ENCODE measurements around the gene IRS1. TPM values are rescaled to one million over a fixed set of nuclear protein-coding genes. Genes with fewer than 3 reads are reported as not detected.
"Not testable (repeated sequence)": the region's sequence is repeated elsewhere in the genome, so short reads cannot be mapped to it uniquely, and the experiment has no call there.

The IRS1 gene
- total RNA-seq, 1 experiment from 2014 or later: 15.0 TPM

DNA sequence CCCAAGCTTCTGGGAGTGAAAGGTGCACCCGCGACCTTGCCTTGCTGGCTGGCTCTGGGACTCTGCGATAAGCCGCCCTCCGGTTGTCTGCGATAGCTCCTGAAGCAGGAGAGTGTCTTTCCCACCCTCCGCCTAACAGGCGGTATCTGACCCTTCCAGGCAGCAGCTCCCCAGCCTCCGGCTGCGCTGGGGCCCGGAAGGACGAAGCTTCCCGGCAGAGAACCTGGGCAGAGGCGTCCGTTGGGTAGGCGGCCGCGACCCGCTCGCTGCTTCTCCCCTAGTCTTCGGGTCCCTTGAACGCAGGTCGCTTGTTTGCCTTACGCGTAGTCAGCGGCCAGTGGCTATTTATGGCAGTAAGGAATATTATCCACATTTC lies 35.8 kb upstream of the IRS1 start:
- Histone ChIP-seq H2BK20ac (ENCODE audit: low read depth, low read length, poor library complexity, severe bottlenecking) (no peak overlapping the region), H4K91ac (ENCODE audit: insufficient read length, low read depth, low read length) (no peak overlapping the region), H2BK5ac (ENCODE audit: insufficient read length, low read length) (no peak overlapping the region), H4K5ac (ENCODE audit: insufficient read length, low read depth, low read length) (no peak overlapping the region), H3K4ac (ENCODE audit: low read depth, low read length) (no peak overlapping the region), H2AFZ (ENCODE audit: low read length) (no peak overlapping the region), H3K56ac (ENCODE audit: insufficient read length, low read depth, low read length) (no peak overlapping the region), H3T11ph (ENCODE audit: low read length) (no peak overlapping the region), H3K4me2 (ENCODE audit: insufficient read depth, insufficient read length, low read length) (peak overlapping the region; percentile 55), H2BK12ac (ENCODE audit: insufficient read length, low read depth, low read length) (no peak overlapping the region), H3K79me1 (ENCODE audit: insufficient read depth, low read depth, low read length, poor library complexity, severe bottlenecking) (no peaks in the 10 kb centered on the region), H3K23me2 (ENCODE audit: insufficient read length, low read depth, low read length, poor library complexity, severe bottlenecking) (peaks cover 9% of the 10 kb centered on the region), H3K9me3 (ENCODE audit: control insufficient read depth, low read depth, low read length) (no peaks in the 10 kb centered on the region), H3K79me2 (ENCODE audit: insufficient read depth, low read length) (no peaks in the 10 kb centered on the region), H3K27ac (ENCODE audit: insufficient read length, low read depth, low read length) (no peak overlapping the region), H4K8ac (replicated peaks; ENCODE audit: insufficient read length, low read depth, low read length) (no peak overlapping the region), H2AK5ac (ENCODE audit: insufficient read length, low read length) (no peak overlapping the region), H3K27me3 (ENCODE audit: insufficient read depth, low read length) (no peaks in the 10 kb centered on the region), H3K14ac (ENCODE audit: insufficient read depth, low read length) (peak overlapping the region; percentile 91), H2BK120ac (ENCODE audit: low read depth, low read length, poor library complexity, severe bottlenecking) (no peak overlapping the region), H3K18ac (ENCODE audit: insufficient read length, low read depth, low read length) (peak overlapping the region; percentile 94), H2BK15ac (ENCODE audit: low read depth, low read length) (no peak overlapping the region), H3K9ac (ENCODE audit: extremely low read depth, insufficient read length, low read length) (peak overlapping the region; percentile 53), H3K4me1 (ENCODE audit: insufficient read depth, low read length) (no peaks in the 10 kb centered on the region), H4K20me1 (ENCODE audit: control insufficient read depth, insufficient read depth, insufficient read length) (no peaks in the 10 kb centered on the region), H3K23ac (ENCODE audit: insufficient read length, low read depth, low read length) (no peak overlapping the region)
- Mint-ChIP-seq H3K4me3 (peak overlapping the region; percentile 86 to 88), H3K36me3 (ENCODE audit: insufficient read depth in 1 of 3, low read depth in 3 of 3) (peaks cover 1 to 12% (median 8%) of the 10 kb centered on the region in 3 experiments; a peak in 6 of 7 replicates), H3K27me3 (ENCODE audit: low read depth) (peaks cover 13% of the 10 kb centered on the region), H3K9me3 (no peaks in the 10 kb centered on the region; a peak in 1 of 5 replicates), H3K27ac (peak overlapping the region in 2 of 3 experiments; percentile 88 to 92; a peak in 4 of 7 replicates), H3K4me1 (peaks cover 11 to 12% of the 10 kb centered on the region in 2 experiments)
- WGBS (ENCODE audit: extremely low coverage, insufficient read length, low lambda C conversion rate): no CpG with 5 or more reads among the region's 26 CpGs
- TF ChIP-seq, protein P1, sequence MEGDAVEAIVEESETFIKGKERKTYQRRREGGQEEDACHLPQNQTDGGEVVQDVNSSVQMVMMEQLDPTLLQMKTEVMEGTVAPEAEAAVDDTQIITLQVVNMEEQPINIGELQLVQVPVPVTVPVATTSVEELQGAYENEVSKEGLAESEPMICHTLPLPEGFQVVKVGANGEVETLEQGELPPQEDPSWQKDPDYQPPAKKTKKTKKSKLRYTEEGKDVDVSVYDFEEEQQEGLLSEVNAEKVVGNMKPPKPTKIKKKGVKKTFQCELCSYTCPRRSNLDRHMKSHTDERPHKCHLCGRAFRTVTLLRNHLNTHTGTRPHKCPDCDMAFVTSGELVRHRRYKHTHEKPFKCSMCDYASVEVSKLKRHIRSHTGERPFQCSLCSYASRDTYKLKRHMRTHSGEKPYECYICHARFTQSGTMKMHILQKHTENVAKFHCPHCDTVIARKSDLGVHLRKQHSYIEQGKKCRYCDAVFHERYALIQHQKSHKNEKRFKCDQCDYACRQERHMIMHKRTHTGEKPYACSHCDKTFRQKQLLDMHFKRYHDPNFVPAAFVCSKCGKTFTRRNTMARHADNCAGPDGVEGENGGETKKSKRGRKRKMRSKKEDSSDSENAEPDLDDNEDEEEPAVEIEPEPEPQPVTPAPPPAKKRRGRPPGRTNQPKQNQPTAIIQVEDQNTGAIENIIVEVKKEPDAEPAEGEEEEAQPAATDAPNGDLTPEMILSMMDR (conservative IDR thresholded peaks at IDR 0.05): no peak
- peak; percentile 65 for DNase-seq

DNA sequence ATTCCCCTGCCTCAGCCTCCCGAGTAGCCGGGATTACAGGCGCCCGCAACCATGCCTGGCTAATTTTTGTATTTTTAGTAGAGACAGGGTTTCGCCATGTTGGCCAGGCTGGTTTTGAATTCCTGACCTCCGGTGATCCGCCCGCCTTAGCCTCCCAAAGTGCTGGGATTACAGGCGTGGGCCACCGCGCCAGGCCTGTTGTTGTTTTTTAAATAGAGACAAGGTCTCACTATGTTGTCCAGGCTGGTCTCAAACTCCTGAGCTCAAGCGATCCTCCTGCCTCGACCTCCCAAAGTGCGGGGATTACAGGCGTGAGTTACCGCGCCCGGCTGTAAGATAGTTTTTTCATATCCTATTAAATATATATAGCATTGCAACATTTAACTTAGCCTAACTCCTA lies 35.3 kb upstream of the IRS1 start:
- DNase-seq; H3T11ph ChIP-seq (ENCODE audit: low read length); H3K9ac ChIP-seq (ENCODE audit: extremely low read depth, insufficient read length, low read length); H3K23me2 ChIP-seq (ENCODE audit: insufficient read length, low read depth, low read length, poor library complexity, severe bottlenecking); H2AFZ ChIP-seq (ENCODE audit: low read length); H4K91ac ChIP-seq (ENCODE audit: insufficient read length, low read depth, low read length); H3K79me1 ChIP-seq (ENCODE audit: insufficient read depth, low read depth, low read length, poor library complexity, severe bottlenecking); H2BK120ac ChIP-seq (ENCODE audit: low read depth, low read length, poor library complexity, severe bottlenecking); H4K5ac ChIP-seq (ENCODE audit: insufficient read length, low read depth, low read length); H3K56ac ChIP-seq (ENCODE audit: insufficient read length, low read depth, low read length); H4K20me1 ChIP-seq (ENCODE audit: control insufficient read depth, insufficient read depth, insufficient read length); H2BK20ac ChIP-seq (ENCODE audit: low read depth, low read length, poor library complexity, severe bottlenecking); H3K23ac ChIP-seq (ENCODE audit: insufficient read length, low read depth, low read length); H4K8ac ChIP-seq (replicated peaks; ENCODE audit: insufficient read length, low read depth, low read length); H3K9me3 ChIP-seq (ENCODE audit: control insufficient read depth, low read depth, low read length); H3K27ac ChIP-seq (ENCODE audit: insufficient read length, low read depth, low read length); H2BK12ac ChIP-seq (ENCODE audit: insufficient read length, low read depth, low read length); H3K4me1 ChIP-seq (ENCODE audit: insufficient read depth, low read length); H2AK5ac ChIP-seq (ENCODE audit: insufficient read length, low read length); H2BK5ac ChIP-seq (ENCODE audit: insufficient read length, low read length); H3K36me3 Mint-ChIP-seq (ENCODE audit: insufficient read depth in 1 of 3, low read depth in 3 of 3); H3K4ac ChIP-seq (ENCODE audit: low read depth, low read length); H3K18ac ChIP-seq (ENCODE audit: insufficient read length, low read depth, low read length); H3K79me2 ChIP-seq (ENCODE audit: insufficient read depth, low read length); H3K14ac ChIP-seq (ENCODE audit: insufficient read depth, low read length); H3K27me3 ChIP-seq (ENCODE audit: insufficient read depth, low read length); H3K9me3 Mint-ChIP-seq; H3K27ac Mint-ChIP-seq; H2BK15ac ChIP-seq (ENCODE audit: low read depth, low read length): not testable (repeated sequence)
- Mint-ChIP-seq H3K27me3 (ENCODE audit: low read depth) (peaks cover 13% of the 10 kb centered on the region), H3K4me3 (peak overlapping the region; percentile 86 to 88), H3K4me1 (peaks cover 11 to 12% of the 10 kb centered on the region in 2 experiments)
- WGBS (ENCODE audit: extremely low coverage, insufficient read length, low lambda C conversion rate): no CpG with 5 or more reads among the region's 18 CpGs
- H3K4me2 ChIP-seq (ENCODE audit: insufficient read depth, insufficient read length, low read length): peak overlapping the region; percentile 55

All from H9 (cell line).